ENCODE data around the gene SERINC4.
"Not testable (repeated sequence)": the region's sequence is repeated elsewhere in the genome, so short reads cannot be mapped to it uniquely, and the experiment has no call there.

The SERINC4 gene

GRCh38 chr15:43748376-43748775 is 51.6 kb downstream of the SERINC4 start:
- DNase-seq: no peak

- DNase-seq: not testable (repeated sequence)
These were observed 53.1 kb downstream of the SERINC4 start for GRCh38 chr15:43746903-43747309.

- peak; percentile 31 for DNase-seq
These were observed 53.6 kb downstream of the SERINC4 start, which contains the start of gene PDIA3 for GRCh38 chr15:43746245-43746902. Gene PDIA3 (plus strand): TSS chr15:43746438. CDS start chr15:43746540, 102 bp downstream.

Data from NCI-H2107 (cell line).